HEK293 (cell line): ENCODE data around the gene EYS.
A peak's percentile ranks its signal among the peaks of the same experiment; 100 is the strongest.

Source experiments
- CTCF ChIA-PET: fragments of 350-600 bp; formaldehyde crosslinking; extraction: SDS; loops from one replicate; lab custom pipeline; 2021; ENCODE audit warnings: antibody characterized with exemption; lab: Yijun Ruan, JAX
- POLR2A ChIA-PET: fragments of 300-600 bp; formaldehyde crosslinking; extraction: SDS; loops from one replicate; lab custom pipeline; 2020; ENCODE audit warnings: antibody characterized with exemption, inconsistent platforms; lab: Yijun Ruan, JAX
- H3K27ac ChIP-seq: fragments of 200-500 bp; sonication (Bioruptor generic); 2 replicates; pipeline ENCODE4 v1.5.1; 2014; ENCODE audit warnings: low read depth, low read length, control low read depth, inconsistent platforms; ENCODE audit errors: extremely low read depth
- H3K36me3 ChIP-seq, 2 experiments: fragments of 200-500 bp in 1 of 2; sonication (Bioruptor generic) in 1 of 2; 1 replicate in 1 of 2; 2 replicates in 1 of 2; pipeline ENCODE4 v1.5.1; 2014 to 2017; ENCODE audit warnings: inconsistent platforms in 2 of 2, low read length in 2 of 2; ENCODE audit not compliant: control insufficient read depth in 2 of 2, insufficient read depth in 1 of 2
- H3K4me1 ChIP-seq: fragments of 200-500 bp; sonication (Bioruptor generic); 2 replicates; pipeline ENCODE4 v1.5.1; 2014; ENCODE audit warnings: mild to moderate bottlenecking, low read length, inconsistent platforms; ENCODE audit not compliant: control insufficient read depth, insufficient read depth
- H3K4me3 ChIP-seq: 2 replicates; pipeline ENCODE4 v1.5.1; 2011; ENCODE audit warnings: low read depth, mild to moderate bottlenecking, control low read depth, low read length, moderate library complexity
- H3K9me3 ChIP-seq: fragments of 200-500 bp; sonication (Bioruptor generic); 2 replicates; pipeline ENCODE4 v1.5.1; 2014; ENCODE audit warnings: low read depth, low read length, inconsistent platforms; ENCODE audit not compliant: control insufficient read depth, insufficient read depth
- ATF2 ChIP-seq: fragments of 450-650 bp; formaldehyde crosslinking; IDR thresholded peaks from 2 replicates; pipeline ENCODE4 v1.5.1; 2016; ENCODE audit warnings: missing biosample characterization, missing genetic modification characterization, low read depth
- ZBTB20 ChIP-seq: fragments of 450-650 bp; formaldehyde crosslinking; IDR thresholded peaks from 2 replicates; pipeline ENCODE4 v1.5.1; 2016; ENCODE audit warnings: missing biosample characterization, missing genetic modification characterization
- ZBTB49 ChIP-seq: fragments of 450-650 bp; formaldehyde crosslinking; IDR thresholded peaks from 2 replicates; pipeline ENCODE4 v1.5.1; 2016; ENCODE audit warnings: missing biosample characterization, missing genetic modification characterization, low read depth
- ZFP69B ChIP-seq: fragments of 450-650 bp; formaldehyde crosslinking; IDR thresholded peaks from 2 replicates; pipeline ENCODE4 v1.5.1; 2016; ENCODE audit warnings: missing biosample characterization, missing genetic modification characterization
- ZNF132 ChIP-seq: fragments of 450-650 bp; formaldehyde crosslinking; IDR thresholded peaks from 2 replicates; pipeline ENCODE4 v1.5.1; 2017; ENCODE audit warnings: missing biosample characterization, missing genetic modification characterization, borderline replicate concordance
- ZNF133 ChIP-seq: fragments of 450-650 bp; formaldehyde crosslinking; IDR thresholded peaks from 2 replicates; pipeline ENCODE4 v1.5.1; 2016; ENCODE audit warnings: missing biosample characterization, missing genetic modification characterization
- ZNF16 ChIP-seq: fragments of 450-650 bp; formaldehyde crosslinking; IDR thresholded peaks from 2 replicates; pipeline ENCODE4 v1.5.1; 2016; ENCODE audit warnings: low read depth, missing biosample characterization, missing genetic modification characterization
- ZNF280C ChIP-seq: fragments of 450-650 bp; formaldehyde crosslinking; IDR thresholded peaks from 2 replicates; pipeline ENCODE4 v1.5.1; 2016; ENCODE audit warnings: missing biosample characterization, missing genetic modification characterization
- ZNF335 ChIP-seq: fragments of 450-650 bp; formaldehyde crosslinking; conservative IDR thresholded peaks from 2 replicates; pipeline ENCODE4 v1.5.1; 2016; ENCODE audit warnings: missing biosample characterization, missing genetic modification characterization
- ZNF518A ChIP-seq: fragments of 450-650 bp; formaldehyde crosslinking; conservative IDR thresholded peaks from 2 replicates; pipeline ENCODE4 v1.5.1; 2016; ENCODE audit warnings: low read depth, missing biosample characterization, missing genetic modification characterization
- ZNF529 ChIP-seq: fragments of 450-650 bp; formaldehyde crosslinking; IDR thresholded peaks from 2 replicates; pipeline ENCODE4 v1.5.1; 2017; ENCODE audit warnings: missing genetic modification characterization, missing biosample characterization; ENCODE audit not compliant: insufficient replicate concordance
- ZNF654 ChIP-seq: fragments of 450-650 bp; formaldehyde crosslinking; IDR thresholded peaks from 2 replicates; pipeline ENCODE4 v1.5.1; 2016; ENCODE audit warnings: low read depth, missing biosample characterization, missing genetic modification characterization
- ZNF664 ChIP-seq: fragments of 450-650 bp; formaldehyde crosslinking; IDR thresholded peaks from 2 replicates; pipeline ENCODE4 v1.5.1; 2016; ENCODE audit warnings: missing biosample characterization, missing genetic modification characterization
- ZNF837 ChIP-seq: fragments of 450-650 bp; formaldehyde crosslinking; IDR thresholded peaks from 2 replicates; pipeline ENCODE4 v1.5.1; 2016; ENCODE audit warnings: missing biosample characterization, missing genetic modification characterization

EYS gene

GRCh38 chr6:65642776-65643175 lies 64.2 kb downstream of the EYS start:
- POLR2A ChIA-PET, result no interaction called here
- no peaks in the 10 kb centered on the region for H3K9me3 ChIP-seq
- H3K4me1 ChIP-seq, result no peaks in the 10 kb centered on the region
- H3K36me3 ChIP-seq, result no peaks in the 10 kb centered on the region
- no peak overlapping the region for H3K27ac ChIP-seq
- CTCF ChIA-PET, result interaction anchor here (0.6 kb wide), 1 partner anchor 1175 kb away, joined by 3 read pairs; no protein-coding TSS in a partner anchor
- TF ChIP-seq ZNF335 (tag by site-specific recombination) (no peak), ZNF16 (tag by site-specific recombination) (no peak), ZNF837 (no peak), ZNF518A (no peak), ZNF132 (tag by site-specific recombination) (no peak)
- TF ChIP-seq, all 188 proteins: peak for 0
- H3K4me3 ChIP-seq, result no peak overlapping the region

- Histone ChIP-seq H3K27ac (no peak overlapping the region), H3K9me3 (no peaks in the 10 kb centered on the region), H3K4me3 (no peak overlapping the region), H3K4me1 (no peaks in the 10 kb centered on the region), H3K36me3 (no peaks in the 10 kb centered on the region)
- CTCF ChIA-PET, result interaction anchor here (0.5 to 1.8 kb wide), 5 partner anchors 14 to 1810 kb away, joined by 3 to 5 read pairs (median 4); no protein-coding TSS in a partner anchor
- POLR2A ChIA-PET, result no interaction called here
- TF ChIP-seq ZBTB49 (tag by site-specific recombination) (no peak), ZFP69B (no peak), ZNF133 (no peak), ZBTB20 (tag by site-specific recombination) (no peak), ZNF280C (tag by site-specific recombination) (no peak), ZNF664 (tag by site-specific recombination) (no peak), ZNF654 (tag by site-specific recombination) (peak; percentile 27), ZNF529 (tag by site-specific recombination) (no peak), ATF2 (tag by site-specific recombination) (no peak)
These were observed 68.8 kb downstream of the EYS start for GRCh38 chr6:65638047-65638831.
